Left ventricle myocardium inferior (tissue), 1 donor: ENCODE data around the gene HVCN1. TPM values are rescaled to one million over a fixed set of nuclear protein-coding genes. Genes with fewer than 3 reads are reported as not detected.
"Not testable (repeated sequence)": the region's sequence is repeated elsewhere in the genome, so short reads cannot be mapped to it uniquely, and the experiment has no call there.

ENCODE experiments used
- DNase-seq: peaks from one replicate; pipeline ENCODE4 v3.0.0-alpha.2; 2020
- H3K27ac ChIP-seq: fragments of 200-600 bp; replicated peaks from 2 replicates; pipeline ENCODE4 v1.8.0; 2021
- H3K27me3 ChIP-seq: fragments of 200-600 bp; 2 replicates; pipeline ENCODE4 v1.8.0; 2021; ENCODE audit warnings: low read depth
- H3K36me3 ChIP-seq: fragments of 200-600 bp; 2 replicates; pipeline ENCODE4 v1.8.0; 2021
- H3K4me1 ChIP-seq: fragments of 200-600 bp; 2 replicates; pipeline ENCODE4 v1.8.0; 2021
- H3K4me3 ChIP-seq: fragments of 200-600 bp; 2 replicates; pipeline ENCODE4 v1.8.0; 2021; ENCODE audit warnings: mild to moderate bottlenecking, moderate library complexity
- H3K9me3 ChIP-seq: fragments of 200-600 bp; replicated peaks from 2 replicates; pipeline ENCODE4 v1.8.0; 2021
- CTCF ChIP-seq: fragments of 200-600 bp; IDR thresholded peaks from 2 replicates; pipeline ENCODE4 v1.8.0; 2021; ENCODE audit warnings: antibody characterized with exemption, mild to moderate bottlenecking, borderline replicate concordance
- intact Hi-C: fragments of 100-400 bp; cut with micrococcal nuclease; formaldehyde crosslinking; loops from one replicate; pipeline ENCODE4 v1.11.0; 2022
- long read RNA-seq: library from polyadenylated mRNA; unstranded; transcript quantifications from one replicate; pipeline ENCODE4 v2.0.0, GENCODE V29; 2021
- total RNA-seq: library from RNA; stranded (reverse); fragmentation: NEBNext Ultra II Directional; extraction: Animal tissue kit (Norgen Biotek cat#: 25700); gene quantifications from one replicate; pipeline ENCODE4 v1.2.1, GENCODE V29; 2021
- donor health status: DM: no; HTN: yes; CAD: no; lungs with severe emphysema.

HVCN1 gene
- total RNA-seq, result 11.5 TPM
- long read RNA-seq, transcript HVCN1-201 (8 exons, 1,634 nt), result major isoform, 8 of 24 reads
- long read RNA-seq, partial matches to known transcripts, result 6 of 24 reads
- long read RNA-seq, other reads (novel, unspliced or antisense), result 10 of 24 reads

- peak; percentile 63 for DNase-seq
- H3K4me1 ChIP-seq, result peaks cover 30% of the 10 kb centered on the region
- TF ChIP-seq CTCF, result no peak
- no peaks in the 10 kb centered on the region for H3K27me3 ChIP-seq
- peaks cover 4% of the 10 kb centered on the region for H3K9me3 ChIP-seq
- peak within 1 kb of the TSS; percentile 91 for H3K4me3 ChIP-seq
- H3K27ac ChIP-seq, result peak within 1 kb of the TSS; percentile 86
- no peaks in the 10 kb centered on the region for H3K36me3 ChIP-seq
- intact Hi-C loops, result no loop called here
These were observed at the start of gene HVCN1 for GRCh38 chr12:110688446-110689280. TSS of gene HVCN1 (minus strand) at chr12:110689115. CDS start at chr12:110683245, 5,870 bp downstream.

- no peak overlapping the region for H3K4me3 ChIP-seq
- peaks cover 91% of the 10 kb centered on the region for H3K4me1 ChIP-seq
- H3K27ac ChIP-seq, result peak overlapping the region; percentile 30
- H3K9me3 ChIP-seq, result no peaks in the 10 kb centered on the region
- H3K36me3 ChIP-seq, result peaks cover 11% of the 10 kb centered on the region
- H3K27me3 ChIP-seq, result no peaks in the 10 kb centered on the region
- TF ChIP-seq CTCF, result no peak
- intact Hi-C loops, result no loop called here
- DNase-seq, result no peak
These were observed 48.6 kb upstream of the HVCN1 start for GRCh38 chr12:110737532-110737931.

- H3K9me3 ChIP-seq, intact Hi-C loops, DNase-seq, H3K27me3 ChIP-seq, H3K4me3 ChIP-seq: not testable (repeated sequence)
- peaks cover 91% of the 10 kb centered on the region for H3K4me1 ChIP-seq
- peaks cover 11% of the 10 kb centered on the region for H3K36me3 ChIP-seq
- H3K27ac ChIP-seq, result peak overlapping the region; percentile 30
These were observed 48.1 kb upstream of the HVCN1 start for GRCh38 chr12:110737016-110737415.

- Histone ChIP-seq H3K27me3 (no peaks in the 10 kb centered on the region), H3K4me1 (peaks cover 79% of the 10 kb centered on the region), H3K9me3 (no peaks in the 10 kb centered on the region), H3K36me3 (peaks cover 37% of the 10 kb centered on the region), H3K4me3 (no peak overlapping the region), H3K27ac (no peak overlapping the region)
- TF ChIP-seq CTCF, result no peak
- intact Hi-C loops, result no loop called here
- DNase-seq, result no peak
These were observed 45.0 kb upstream of the HVCN1 start for GRCh38 chr12:110733900-110734299.

- TF ChIP-seq CTCF, result no peak
- Histone ChIP-seq H3K27ac (peak overlapping the region; percentile 56), H3K27me3 (no peaks in the 10 kb centered on the region), H3K4me1 (peaks cover 79% of the 10 kb centered on the region), H3K4me3 (peak overlapping the region; percentile 12), H3K9me3 (no peaks in the 10 kb centered on the region), H3K36me3 (peaks cover 44% of the 10 kb centered on the region)
- intact Hi-C loops, result no loop called here
- DNase-seq, result no peak
These were observed 44.3 kb upstream of the HVCN1 start for GRCh38 chr12:110733089-110733715.
